ENCODE results near the gene SLC6A18. TPM values are rescaled to one million over a fixed set of nuclear protein-coding genes. Genes with fewer than 3 reads are reported as not detected.

Gene SLC6A18
- total and polyA plus RNA-seq, 9 of the 15 experiments (the other 6 are each of a cell fraction or from before 2014, with no cell fraction given) = not detected

DNA sequence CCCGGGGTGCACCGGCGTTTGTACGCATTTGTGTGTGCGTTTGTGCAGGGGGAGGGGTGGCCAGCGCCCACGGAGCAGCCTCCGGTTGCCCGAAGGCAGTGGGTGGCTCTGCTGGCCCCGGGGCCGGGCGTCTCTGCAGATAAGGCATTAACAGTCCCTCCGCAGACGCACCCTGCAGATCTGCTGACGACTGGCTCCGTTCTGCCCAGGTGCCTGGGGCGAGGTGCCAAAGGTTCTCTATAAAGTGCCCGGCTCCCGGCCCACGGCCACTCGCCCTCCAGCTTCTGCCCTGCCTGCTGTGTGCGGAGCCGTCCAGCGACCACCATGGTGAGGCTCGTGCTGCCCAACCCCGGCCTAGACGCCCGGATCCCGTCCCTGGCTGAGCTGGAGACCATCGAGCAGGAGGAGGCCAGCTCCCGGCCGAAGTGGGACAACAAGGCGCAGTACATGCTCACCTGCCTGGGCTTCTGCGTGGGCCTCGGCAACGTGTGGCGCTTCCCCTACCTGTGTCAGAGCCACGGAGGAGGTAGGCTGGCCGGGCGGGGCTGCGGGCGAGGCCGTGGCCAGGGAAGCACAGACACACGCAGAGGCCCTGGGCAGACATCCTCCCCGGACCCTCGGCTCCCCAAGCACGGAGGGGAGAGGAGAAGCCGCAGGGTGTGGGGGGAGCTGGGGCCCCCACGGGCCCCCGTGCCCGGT lies 23.7 kb upstream of the SLC6A18 start, which contains the start of gene SLC6A19 (continued):
- peak; percentile 11; the same call in 1 of the 2 replicates for TF ChIP-seq POLR2G (IDR thresholded peaks at IDR 0.05; ENCODE audit: low read depth, low read length)
- TF ChIP-seq NFIC (IDR thresholded peaks at IDR 0.05) = peak; percentile 9; the same call in 1 of the 2 replicates
- no peak for TF ChIP-seq MCM5 (IDR thresholded peaks at IDR 0.05; ENCODE audit: low read depth)
- no peak for TF ChIP-seq NELFE (IDR thresholded peaks at IDR 0.05; ENCODE audit: insufficient read depth, insufficient read length)
- TF ChIP-seq EGR1 (conservative IDR thresholded peaks at IDR 0.05) = peak; percentile 63

DNA sequence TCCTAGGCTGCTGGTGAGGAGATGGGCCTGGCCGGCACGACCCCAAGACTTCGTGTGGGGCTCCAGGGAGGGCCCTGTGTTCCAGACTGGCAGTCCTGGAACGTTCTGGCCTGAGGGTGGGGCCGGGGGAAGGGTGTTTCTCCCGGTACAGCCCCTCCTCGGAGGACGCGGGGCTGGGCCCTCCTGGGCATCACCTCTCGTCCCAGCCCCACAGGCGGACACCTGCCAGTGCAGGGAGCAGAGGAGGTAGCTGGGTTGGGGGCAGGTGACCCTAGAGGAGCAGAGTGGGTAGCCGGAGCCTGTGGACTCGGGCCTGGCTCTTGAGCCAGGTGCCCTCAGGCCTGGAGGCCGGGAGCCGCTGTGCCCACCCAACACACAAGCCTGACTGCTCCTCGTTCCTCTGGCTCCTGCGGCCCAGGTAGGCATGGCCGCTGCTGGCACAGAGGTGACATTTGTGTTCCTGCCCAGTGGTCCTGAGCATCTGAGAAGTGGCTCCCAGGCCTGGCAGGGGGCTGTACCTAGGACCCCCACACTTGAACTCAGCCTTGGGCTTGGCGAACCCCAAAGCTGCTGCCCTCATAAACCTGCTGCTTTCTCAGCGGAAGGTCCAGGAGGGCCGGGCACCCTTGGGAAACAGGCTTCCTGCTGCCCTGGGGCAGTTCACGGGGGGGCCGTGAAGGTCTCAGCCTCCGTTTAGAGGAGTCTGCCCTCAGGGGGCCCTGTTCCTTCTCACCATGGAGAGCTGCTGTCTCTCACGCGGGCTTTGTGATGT lies 23.0 kb upstream of the SLC6A18 start:
- CTCF ChIA-PET (ENCODE audit: low intra/inter-chr PET ratio) = interaction anchor here (0.8 kb wide), 1 partner anchor 28 kb away, joined by 3 read pairs; no protein-coding TSS in a partner anchor

More for the DNA sequence above, 23.0 kb upstream of the SLC6A18 start:
- DNase-seq (ENCODE audit: extremely low read depth in 1 of 4, low spot score in 3 of 4) (no peak), ATAC-seq (no peak), FAIRE-seq (no peak)
- Histone ChIP-seq H3K9me3 (replicated peaks; ENCODE audit: control insufficient read depth, insufficient read depth, low read depth, low read length) (no peaks in the 10 kb centered on the region), H2AFZ (ENCODE audit: low read depth, low read length) (no peak overlapping the region), H3K4me2 (ENCODE audit: insufficient read depth, low read length) (no peak overlapping the region), H3K9me1 (ENCODE audit: control insufficient read depth, insufficient read depth, low read length) (no peaks in the 10 kb centered on the region), H3K9ac (ENCODE audit: insufficient read depth in 1 of 2, low read depth in 2 of 2, low read length in 2 of 2) (peak overlapping the region in 1 of 2 experiments; percentile 47; a peak in 1 of 4 replicates), H3K36me3 (ENCODE audit: control insufficient read depth, insufficient read depth, low read length) (no peaks in the 10 kb centered on the region), H3K79me2 (ENCODE audit: control insufficient read depth, insufficient read depth, low read length) (no peaks in the 10 kb centered on the region; the same call in 2 of the 3 replicates), H3K4me3 (no peak overlapping the region), H3K4me1 (replicated peaks in 1 of 2; ENCODE audit: control insufficient read depth in 2 of 2, insufficient read depth in 2 of 2, low read length in 2 of 2) (peaks cover 42 to 86% of the 10 kb centered on the region in 2 experiments), H3K27ac (ENCODE audit: extremely low read depth, low read depth, low read length) (no peak overlapping the region), H4K20me1 (replicated peaks; ENCODE audit: control insufficient read depth, insufficient read depth, low read length) (0 out of 2 replicates have a peak, but pooled peaks cover 5% of the 10 kb centered on the region), H3K27me3 (ENCODE audit: control insufficient read depth in 2 of 2, insufficient read depth in 2 of 2, low read length in 2 of 2) (peaks cover 0 to 17% of the 10 kb centered on the region in 2 experiments; a peak in 3 of 5 replicates)
- WGBS (ENCODE audit: insufficient coverage, low coverage, missing lambda C conversion rate) = 63% methylated on average over 22 of the region's 26 CpGs
- intact Hi-C loops (cut with micrococcal nuclease) (no loop called here), in situ Hi-C loops (cut with MboI) (no loop called here)
- no TSS peak for BruUV-seq (replicated peaks)
- TF ChIP-seq, protein P1, sequence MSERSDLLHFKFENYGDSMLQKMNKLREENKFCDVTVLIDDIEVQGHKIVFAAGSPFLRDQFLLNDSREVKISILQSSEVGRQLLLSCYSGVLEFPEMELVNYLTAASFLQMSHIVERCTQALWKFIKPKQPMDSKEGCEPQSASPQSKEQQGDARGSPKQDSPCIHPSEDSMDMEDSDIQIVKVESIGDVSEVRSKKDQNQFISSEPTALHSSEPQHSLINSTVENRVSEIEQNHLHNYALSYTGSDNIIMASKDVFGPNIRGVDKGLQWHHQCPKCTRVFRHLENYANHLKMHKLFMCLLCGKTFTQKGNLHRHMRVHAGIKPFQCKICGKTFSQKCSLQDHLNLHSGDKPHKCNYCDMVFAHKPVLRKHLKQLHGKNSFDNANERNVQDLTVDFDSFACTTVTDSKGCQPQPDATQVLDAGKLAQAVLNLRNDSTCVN (CRISPR knock-in tag; IDR thresholded peaks at IDR 0.05) = no peak
- TF ChIP-seq ATF1 (CRISPR knock-in tag; IDR thresholded peaks at IDR 0.05) (no peak), ATF1 (tag; IDR thresholded peaks at IDR 0.05) (no peak), PPARD (CRISPR knock-in tag; IDR thresholded peaks at IDR 0.05) (no peak), ZNF408 (CRISPR knock-in tag; IDR thresholded peaks at IDR 0.05; ENCODE audit: low read depth) (no peak), OTX1 (CRISPR knock-in tag; IDR thresholded peaks at IDR 0.05) (no peak), TCF7 (IDR thresholded peaks at IDR 0.05; ENCODE audit: borderline replicate concordance) (no peak), ZNF764 (CRISPR knock-in tag; IDR thresholded peaks at IDR 0.05; ENCODE audit: low read depth) (no peak), GATAD2B (IDR thresholded peaks at IDR 0.05; ENCODE audit: borderline replicate concordance) (no peak)
- TF ChIP-seq, protein P2, sequence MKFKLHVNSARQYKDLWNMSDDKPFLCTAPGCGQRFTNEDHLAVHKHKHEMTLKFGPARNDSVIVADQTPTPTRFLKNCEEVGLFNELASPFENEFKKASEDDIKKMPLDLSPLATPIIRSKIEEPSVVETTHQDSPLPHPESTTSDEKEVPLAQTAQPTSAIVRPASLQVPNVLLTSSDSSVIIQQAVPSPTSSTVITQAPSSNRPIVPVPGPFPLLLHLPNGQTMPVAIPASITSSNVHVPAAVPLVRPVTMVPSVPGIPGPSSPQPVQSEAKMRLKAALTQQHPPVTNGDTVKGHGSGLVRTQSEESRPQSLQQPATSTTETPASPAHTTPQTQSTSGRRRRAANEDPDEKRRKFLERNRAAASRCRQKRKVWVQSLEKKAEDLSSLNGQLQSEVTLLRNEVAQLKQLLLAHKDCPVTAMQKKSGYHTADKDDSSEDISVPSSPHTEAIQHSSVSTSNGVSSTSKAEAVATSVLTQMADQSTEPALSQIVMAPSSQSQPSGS (CRISPR knock-in tag; IDR thresholded peaks at IDR 0.05) = no peak
- POLR2A ChIA-PET = interaction anchor here (0.7 to 1.3 kb wide), 3 partner anchors 17 to 24 kb away, joined by 3 read pairs; no protein-coding TSS in a partner anchor

Data from K562 (cell line).